IPS-20b (cell line): ENCODE results near the gene SP140.
"Not testable (repeated sequence)": the region's sequence is repeated elsewhere in the genome, so short reads cannot be mapped to it uniquely, and the experiment has no call there.

Source experiments
- H3K27ac ChIP-seq: one replicate; pipeline ENCODE4 v1.5.1; 2013; ENCODE audit warnings: low read length
- H3K27me3 ChIP-seq: 2 replicates; pipeline ENCODE4 v1.6.1; 2013; ENCODE audit warnings: mild to moderate bottlenecking, low read length, inconsistent platforms; ENCODE audit not compliant: insufficient read depth
- H3K36me3 ChIP-seq: 2 replicates; pipeline ENCODE4 v1.6.1; 2013; ENCODE audit warnings: low read depth, mild to moderate bottlenecking, inconsistent platforms, low read length, moderate library complexity; ENCODE audit not compliant: insufficient read depth
- H3K4me1 ChIP-seq: 2 replicates; pipeline ENCODE4 v1.6.1; 2013; ENCODE audit warnings: mild to moderate bottlenecking, control low read depth, inconsistent platforms, low read length, moderate library complexity; ENCODE audit not compliant: insufficient read depth
- H3K4me3 ChIP-seq: 2 replicates; pipeline ENCODE4 v1.5.1; 2013; ENCODE audit warnings: mild to moderate bottlenecking, low read length, inconsistent platforms
- H3K9ac ChIP-seq: 2 replicates; pipeline ENCODE4 v1.6.1; 2013; ENCODE audit warnings: low read depth, mild to moderate bottlenecking, inconsistent platforms, low read length, moderate library complexity
- H3K9me3 ChIP-seq: 2 replicates; pipeline ENCODE4 v1.6.1; 2013; ENCODE audit warnings: mild to moderate bottlenecking, low read depth, low read length, inconsistent platforms; ENCODE audit not compliant: insufficient read depth

Gene SP140

DNA sequence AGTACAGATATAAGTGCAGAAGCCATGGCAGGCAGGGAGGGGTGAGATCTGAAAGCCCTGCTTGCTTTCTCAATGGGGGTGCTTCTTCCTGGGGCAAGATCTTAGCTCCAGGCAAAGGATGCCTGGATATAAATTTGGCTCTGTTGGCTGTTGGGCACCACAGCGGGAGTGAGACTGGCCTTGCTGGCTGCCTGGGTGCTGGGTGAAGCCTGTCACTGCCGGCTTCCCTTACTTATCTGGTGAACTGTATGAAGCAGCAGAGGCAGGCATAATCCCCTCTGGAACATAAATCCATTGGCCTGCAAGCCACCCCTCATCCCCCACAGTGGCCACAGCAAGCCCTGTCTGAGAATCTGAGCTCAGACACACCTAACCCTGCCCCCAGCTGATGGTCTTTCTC lies 74.1 kb downstream of the SP140 start:
- H3K9ac ChIP-seq = no peak overlapping the region

GRCh38 chr2:230305416-230306275 lies 80.1 kb downstream of the SP140 start:
- H3K4me3 ChIP-seq = no peak overlapping the region
- peaks cover 6% of the 10 kb centered on the region; the same call in 1 of the 2 replicates for H3K9me3 ChIP-seq

More for the DNA sequence above, 74.1 kb downstream of the SP140 start:
- no peaks in the 10 kb centered on the region for H3K27me3 ChIP-seq
- peaks cover 10% of the 10 kb centered on the region; the same call in 1 of the 2 replicates for H3K9me3 ChIP-seq
- no peak overlapping the region for H3K27ac ChIP-seq
- H3K4me1 ChIP-seq = no peaks in the 10 kb centered on the region
- H3K36me3 ChIP-seq = no peaks in the 10 kb centered on the region
- H3K4me3 ChIP-seq = no peak overlapping the region

DNA sequence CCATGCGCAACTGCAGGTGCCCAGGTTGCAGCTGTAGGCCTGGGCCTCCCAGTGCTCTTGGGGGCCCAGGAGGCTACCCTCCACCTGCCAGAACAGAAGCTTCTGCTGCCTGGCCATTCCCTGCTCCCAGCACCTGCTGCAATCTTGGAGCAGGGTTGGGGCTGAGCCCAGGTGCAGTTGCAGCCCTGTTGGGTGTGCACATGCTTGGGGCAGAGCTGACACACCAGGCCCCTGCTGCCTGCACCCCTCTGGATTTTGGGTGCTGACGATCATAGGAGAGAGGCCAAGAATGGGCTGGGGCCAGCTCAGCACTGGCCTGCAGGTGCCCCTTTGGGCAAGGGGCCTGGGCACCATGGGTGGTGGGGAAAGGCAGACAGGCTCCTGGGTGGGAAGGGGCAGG lies 80.9 kb downstream of the SP140 start:
- Histone ChIP-seq H3K36me3 (no peaks in the 10 kb centered on the region), H3K27ac (no peak overlapping the region), H3K4me3 (no peak overlapping the region), H3K9me3 (peaks cover 6% of the 10 kb centered on the region; the same call in 1 of the 2 replicates), H3K27me3 (no peaks in the 10 kb centered on the region), H3K9ac (no peak overlapping the region), H3K4me1 (peaks cover under 1% of the 10 kb centered on the region; the same call in 1 of the 2 replicates)

More at GRCh38 chr2:230305416-230306275, 80.1 kb downstream of the SP140 start:
- H3K9ac ChIP-seq = no peak overlapping the region
- H3K27me3 ChIP-seq = no peaks in the 10 kb centered on the region
- H3K27ac ChIP-seq = no peak overlapping the region
- H3K36me3 ChIP-seq = no peaks in the 10 kb centered on the region
- no peaks in the 10 kb centered on the region for H3K4me1 ChIP-seq

DNA sequence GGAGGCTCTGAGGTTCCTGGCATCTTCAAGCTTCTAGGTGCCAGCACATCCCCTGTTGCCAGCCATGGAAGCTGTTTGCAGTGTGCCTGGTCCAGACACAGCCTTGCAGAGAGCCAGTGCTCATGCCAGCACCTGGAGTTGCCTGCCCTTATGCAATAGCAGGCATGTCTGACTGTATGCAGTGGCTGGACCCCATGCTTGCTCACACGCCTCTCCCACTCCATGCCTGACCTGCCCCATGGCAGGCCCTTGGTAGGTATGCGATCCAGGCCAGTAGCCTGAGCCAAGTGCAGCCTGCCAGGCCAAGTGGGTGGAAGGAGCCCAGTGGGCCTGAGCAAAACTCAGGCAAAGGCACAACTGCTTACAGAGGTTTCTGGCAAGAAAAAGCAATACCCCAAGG lies 81.9 kb downstream of the SP140 start:
- H3K27me3 ChIP-seq = no peaks in the 10 kb centered on the region
- H3K36me3 ChIP-seq = no peaks in the 10 kb centered on the region
- no peak overlapping the region for H3K27ac ChIP-seq
- H3K9me3 ChIP-seq = peaks cover 6% of the 10 kb centered on the region; the same call in 1 of the 2 replicates
- no peak overlapping the region for H3K9ac ChIP-seq
- H3K4me1 ChIP-seq = peaks cover 9% of the 10 kb centered on the region; the same call in 1 of the 2 replicates
- H3K4me3 ChIP-seq = no peak overlapping the region

DNA sequence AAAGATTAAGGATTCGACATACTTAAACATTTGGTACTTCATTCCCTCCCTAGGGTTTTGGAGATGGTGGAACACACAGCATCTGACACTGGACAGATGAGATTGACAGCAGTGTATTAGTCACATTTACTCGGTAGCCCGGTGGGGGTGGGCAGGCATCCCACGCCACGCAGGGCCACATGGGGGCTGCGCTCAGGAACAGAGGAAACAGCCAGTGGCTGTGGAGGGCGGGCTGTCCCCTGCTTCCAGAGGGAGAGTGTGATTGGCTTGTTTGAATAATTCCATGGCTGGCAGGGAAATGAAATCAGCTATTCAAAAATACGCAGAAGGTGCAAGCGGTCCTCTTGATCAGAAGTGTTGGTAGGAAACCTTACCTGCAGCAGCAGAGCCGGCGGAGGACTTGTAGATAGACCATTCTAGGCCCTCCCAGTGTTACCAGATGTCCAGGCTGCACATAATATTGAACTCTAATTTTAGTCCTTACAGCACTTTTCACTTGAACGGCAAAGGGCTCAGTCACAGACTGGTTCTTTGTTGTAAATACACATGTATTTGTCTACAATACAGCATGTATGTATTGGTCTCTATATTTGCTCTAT lies 83.0 kb downstream of the SP140 start:
- Histone ChIP-seq H3K27ac (no peak overlapping the region), H3K36me3 (no peaks in the 10 kb centered on the region), H3K9ac (no peak overlapping the region), H3K27me3 (no peaks in the 10 kb centered on the region), H3K4me1 (peaks cover 10% of the 10 kb centered on the region; the same call in 1 of the 2 replicates), H3K4me3 (no peak overlapping the region), H3K9me3 (peaks cover 6% of the 10 kb centered on the region; the same call in 1 of the 2 replicates)

- not testable (repeated sequence) for H3K4me1 ChIP-seq, H3K9me3 ChIP-seq, H3K4me3 ChIP-seq, H3K9ac ChIP-seq, H3K27me3 ChIP-seq, H3K36me3 ChIP-seq, H3K27ac ChIP-seq
Measured at GRCh38 chr2:230310792-230311191, 85.3 kb downstream of the SP140 start.

GRCh38 chr2:230311634-230312033 lies 86.1 kb downstream of the SP140 start:
- H3K9ac ChIP-seq, H3K9me3 ChIP-seq, H3K27me3 ChIP-seq, H3K4me1 ChIP-seq, H3K36me3 ChIP-seq, H3K27ac ChIP-seq, H3K4me3 ChIP-seq: not testable (repeated sequence)

DNA sequence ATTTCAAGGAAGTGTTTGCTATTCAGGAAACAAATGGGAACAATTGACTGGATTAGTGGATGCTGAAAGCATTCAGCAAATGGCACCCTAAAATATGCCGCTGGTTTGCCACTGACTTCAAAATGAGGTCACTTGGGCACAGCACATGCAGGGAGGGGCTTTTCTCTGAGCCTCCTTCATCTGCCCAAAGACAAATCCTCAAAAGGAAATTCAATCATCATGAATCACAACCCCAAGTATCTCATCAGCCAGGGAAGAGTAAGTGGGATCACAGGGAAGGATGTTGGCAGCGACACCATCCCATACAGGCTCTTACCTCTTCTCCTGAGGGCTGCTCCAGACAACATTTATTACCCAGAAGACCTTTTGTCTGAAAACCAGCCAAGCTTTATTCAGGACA lies 87.1 kb downstream of the SP140 start:
- peaks cover 10% of the 10 kb centered on the region; the same call in 1 of the 2 replicates for H3K4me1 ChIP-seq
- no peak overlapping the region for H3K27ac ChIP-seq
- H3K9me3 ChIP-seq = no peaks in the 10 kb centered on the region
- no peak overlapping the region for H3K4me3 ChIP-seq
- no peak overlapping the region for H3K9ac ChIP-seq
- H3K36me3 ChIP-seq = no peaks in the 10 kb centered on the region
- no peaks in the 10 kb centered on the region for H3K27me3 ChIP-seq

- peaks cover 2% of the 10 kb centered on the region; the same call in 1 of the 2 replicates for H3K4me1 ChIP-seq
- no peak overlapping the region for H3K27ac ChIP-seq
Measured at GRCh38 chr2:230317366-230317765, 91.8 kb downstream of the SP140 start.

DNA sequence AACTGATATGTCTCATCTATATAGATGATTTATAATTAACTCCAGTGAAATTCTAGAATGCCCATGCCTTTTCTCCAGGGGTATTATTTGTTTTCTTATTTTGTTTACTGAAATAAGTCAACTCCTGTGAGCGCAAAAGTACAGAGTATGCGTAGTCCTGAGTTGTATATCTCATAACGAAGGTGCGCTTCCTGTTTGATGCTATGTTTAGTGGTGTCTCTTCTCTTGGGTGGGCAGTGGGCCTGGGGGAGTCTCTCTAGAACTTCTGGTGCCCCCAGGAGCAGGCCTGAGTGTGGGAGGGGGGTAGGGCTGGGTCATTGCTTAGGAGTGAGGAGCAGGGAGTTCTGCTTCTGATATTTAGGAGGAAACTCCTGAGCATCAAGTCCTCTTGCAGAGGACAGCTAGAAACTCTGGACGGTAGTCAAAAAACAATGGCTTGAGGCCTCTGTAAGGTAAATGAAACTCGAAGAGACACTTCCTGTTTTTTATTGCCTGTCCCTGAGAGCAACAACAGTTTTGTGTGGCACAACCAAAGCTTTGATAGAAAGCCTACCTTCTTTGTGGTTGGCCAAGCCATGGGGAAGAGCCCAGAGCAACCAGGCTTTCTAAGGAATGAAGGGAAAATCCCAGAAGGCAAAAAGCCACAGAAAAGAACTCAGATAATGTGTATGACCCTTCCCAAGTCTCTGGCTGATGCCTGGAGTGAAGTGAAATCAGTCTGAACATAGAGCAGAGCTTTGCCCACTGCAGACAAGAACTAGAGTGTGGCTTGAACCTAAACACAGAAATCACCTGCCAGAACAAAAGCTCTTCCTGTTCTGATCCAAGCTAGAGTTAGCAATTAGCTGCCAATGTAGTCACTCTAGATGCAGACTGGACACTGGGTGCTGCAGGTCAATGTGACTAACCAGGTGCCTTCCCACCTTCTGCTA lies 92.9 kb downstream of the SP140 start:
- Histone ChIP-seq H3K9ac (no peak overlapping the region), H3K9me3 (peaks cover 10% of the 10 kb centered on the region; the same call in 1 of the 2 replicates), H3K27ac (no peak overlapping the region), H3K36me3 (no peaks in the 10 kb centered on the region), H3K4me1 (no peaks in the 10 kb centered on the region), H3K27me3 (no peaks in the 10 kb centered on the region), H3K4me3 (no peak overlapping the region)

More at GRCh38 chr2:230317366-230317765, 91.8 kb downstream of the SP140 start:
- no peaks in the 10 kb centered on the region for H3K27me3 ChIP-seq
- H3K9ac ChIP-seq = no peak overlapping the region
- no peaks in the 10 kb centered on the region for H3K36me3 ChIP-seq
- no peak overlapping the region for H3K4me3 ChIP-seq
- H3K9me3 ChIP-seq = 0 out of 2 replicates have a peak, but pooled peaks cover 2% of the 10 kb centered on the region

GRCh38 chr2:230319211-230319862 lies 93.8 kb downstream of the SP140 start:
- H3K36me3 ChIP-seq = no peaks in the 10 kb centered on the region
- H3K4me1 ChIP-seq = no peaks in the 10 kb centered on the region
- peaks cover 10% of the 10 kb centered on the region; the same call in 1 of the 2 replicates for H3K9me3 ChIP-seq
- H3K9ac ChIP-seq = no peak overlapping the region
- no peak overlapping the region for H3K27ac ChIP-seq
- H3K4me3 ChIP-seq = no peak overlapping the region
- no peaks in the 10 kb centered on the region for H3K27me3 ChIP-seq
